Mucosa of gallbladder (tissue), 1 donor: Measurements from ENCODE around the gene RFX2. TPM values are rescaled to one million over a fixed set of nuclear protein-coding genes. Genes with fewer than 3 reads are reported as not detected.
"Not testable (repeated sequence)": the region's sequence is repeated elsewhere in the genome, so short reads cannot be mapped to it uniquely, and the experiment has no call there.

Experiments used
- DNase-seq: peaks from one replicate; pipeline ENCODE4 v3.0.0-alpha.2; 2020; ENCODE audit warnings: low spot score
- total RNA-seq: library from RNA; stranded (reverse); gene quantifications from one replicate; pipeline ENCODE4 v1.2.1, GENCODE V29; 2021
- donor health status: DM: no; HTN: no; CAD: no.

The RFX2 gene
- 8.6 TPM for total RNA-seq

- peak; percentile 99 for DNase-seq
Measured at GRCh38 chr19:6110360-6110977, at the start of gene RFX2. RFX2 (minus strand) TSS chr19:6110500; CDS start chr19:6047496, 63,004 bp downstream.

GRCh38 chr19:6156033-6156432, 45.7 kb upstream of the RFX2 start:
- DNase-seq = no peak

GRCh38 chr19:6150289-6150688, 40.0 kb upstream of the RFX2 start:
- DNase-seq = no peak

DNA sequence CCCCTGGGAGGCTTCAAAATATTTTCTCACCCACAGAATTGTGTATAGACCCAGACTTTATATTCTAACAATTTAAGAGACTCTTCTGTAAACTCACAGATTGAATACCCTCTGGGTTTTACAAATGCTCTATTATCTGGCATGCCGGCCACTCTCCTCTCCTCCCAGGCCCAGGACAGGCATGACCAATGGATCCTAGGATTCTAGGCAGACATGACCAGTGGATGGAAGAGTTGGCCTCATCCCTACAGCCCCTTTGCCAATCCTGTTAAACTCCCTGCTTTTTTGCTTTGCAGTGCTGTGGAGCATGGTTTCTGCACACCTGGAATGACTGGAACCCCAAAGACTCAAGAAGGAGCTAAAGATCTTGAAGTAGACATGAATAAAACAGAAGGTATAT, 30.9 kb upstream of the RFX2 start:
- DNase-seq = no peak

DNA sequence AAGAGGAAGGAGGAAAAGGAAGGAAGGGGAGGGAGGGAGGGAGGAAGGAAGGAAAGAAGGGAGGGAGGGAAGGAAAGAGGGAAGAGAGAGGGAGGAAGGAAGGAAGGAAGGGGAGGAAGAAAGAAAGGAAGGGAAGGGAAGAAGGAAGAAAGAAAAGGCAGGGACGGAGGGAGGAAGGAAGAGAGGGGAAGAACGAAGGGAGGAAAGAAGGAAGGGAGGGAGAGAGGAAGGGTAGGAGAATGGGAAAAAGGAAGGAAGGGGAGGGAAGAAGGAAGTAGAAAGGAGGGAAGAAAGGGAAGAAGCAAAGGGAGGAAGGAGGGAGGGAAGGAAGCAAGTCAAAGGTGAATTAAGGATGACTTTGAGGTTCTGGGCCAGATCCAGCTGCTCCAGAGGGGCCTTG, 28.2 kb upstream of the RFX2 start:
- DNase-seq = no peak

- DNase-seq = no peak
Measured at GRCh38 chr19:6138066-6138465, 27.8 kb upstream of the RFX2 start.

GRCh38 chr19:6133231-6133630, 22.9 kb upstream of the RFX2 start:
- no peak for DNase-seq

DNA sequence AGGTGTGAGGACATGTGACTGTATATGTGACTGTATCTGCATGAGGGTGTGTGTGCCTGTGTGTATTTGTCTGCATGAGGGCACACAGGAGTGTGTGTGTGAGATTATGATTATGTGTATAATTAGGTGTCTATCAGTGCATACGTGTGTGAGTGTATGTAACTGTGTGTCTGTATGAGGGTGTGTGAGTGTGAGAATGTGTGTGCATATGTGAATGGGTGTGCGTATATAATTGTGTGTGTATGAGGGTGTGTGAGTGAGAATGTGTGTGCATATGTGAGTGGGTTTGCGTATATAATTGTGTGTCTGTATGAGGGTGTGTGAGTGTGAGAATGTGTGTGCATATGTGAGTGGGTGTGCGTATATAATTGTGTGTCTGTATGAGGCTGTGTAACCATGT, 22.2 kb upstream of the RFX2 start:
- no peak for DNase-seq

DNA sequence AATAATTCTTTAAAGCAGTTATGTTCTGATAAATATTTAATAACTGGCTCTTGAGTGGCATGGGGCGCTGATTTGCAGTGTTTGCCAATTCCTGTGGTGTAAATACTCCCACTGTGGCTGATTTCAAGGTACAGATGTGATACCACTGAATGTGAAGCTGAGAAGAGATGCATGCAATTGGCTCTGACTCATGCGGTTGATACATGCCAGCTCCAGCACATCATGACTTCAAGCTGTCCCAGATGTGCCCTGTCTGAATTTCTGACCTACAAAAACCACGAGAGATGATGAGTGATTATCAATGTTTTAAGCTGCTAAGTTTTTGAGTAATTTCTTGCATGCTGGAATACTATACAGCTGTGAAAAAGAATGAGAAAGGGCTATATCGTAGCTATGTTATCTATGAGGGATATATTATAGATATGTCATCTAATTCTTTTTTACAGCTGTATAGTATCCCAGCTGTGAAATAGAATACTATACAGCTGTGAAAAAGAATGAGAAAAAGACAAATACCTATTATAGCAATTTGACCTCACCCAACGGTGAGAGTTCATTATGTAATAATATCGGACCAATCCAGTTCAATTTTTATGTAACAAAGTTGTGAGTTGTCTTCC, 17.5 kb upstream of the RFX2 start:
- DNase-seq = no peak

GRCh38 chr19:6126335-6126974, 16.2 kb upstream of the RFX2 start:
- no peak for DNase-seq

DNA sequence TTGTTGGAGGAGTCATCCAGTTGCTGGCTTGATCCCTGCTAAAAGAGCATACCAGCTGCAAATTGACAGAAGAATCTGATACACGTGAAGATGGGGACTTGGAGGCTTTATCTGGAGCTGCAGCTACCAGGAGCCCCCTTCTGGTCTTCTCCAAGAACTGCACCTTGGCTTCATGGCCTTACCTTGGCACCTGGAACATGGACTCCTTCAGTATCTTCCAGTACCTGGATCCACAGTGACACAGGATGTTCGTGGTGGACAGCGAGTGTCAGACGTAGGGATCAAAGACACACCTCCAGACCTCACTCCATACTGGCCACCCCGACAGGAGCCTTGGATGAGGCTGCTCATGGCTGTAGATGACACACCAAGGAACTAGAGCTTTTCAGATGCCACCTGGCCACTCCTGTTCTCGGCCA, 15.3 kb upstream of the RFX2 start:
- DNase-seq = peak; percentile 69

GRCh38 chr19:6119031-6119430, 8.7 kb upstream of the RFX2 start:
- no peak for DNase-seq

GRCh38 chr19:6118043-6118442, 7.7 kb upstream of the RFX2 start:
- no peak for DNase-seq

DNA sequence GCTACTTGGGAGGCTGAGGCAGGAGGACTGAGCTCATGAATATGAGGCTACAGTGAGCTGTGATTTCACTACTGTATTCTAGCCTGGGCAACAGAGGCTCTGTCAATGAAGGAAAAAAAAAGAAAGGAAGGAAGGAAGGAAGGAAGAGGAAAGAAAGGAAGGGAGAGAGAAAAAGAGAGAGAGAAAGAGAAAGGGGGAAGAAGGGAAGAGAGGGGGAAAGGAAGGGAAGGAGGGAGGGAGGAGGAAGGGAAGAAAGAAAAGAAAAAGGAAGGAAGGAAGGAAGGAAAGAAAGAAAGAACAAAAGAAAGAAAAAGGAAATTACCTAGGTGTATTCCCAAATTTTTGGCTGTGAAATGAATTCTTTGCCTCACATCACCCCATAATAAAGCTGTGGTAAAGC, 7.2 kb upstream of the RFX2 start:
- DNase-seq = no peak

DNA sequence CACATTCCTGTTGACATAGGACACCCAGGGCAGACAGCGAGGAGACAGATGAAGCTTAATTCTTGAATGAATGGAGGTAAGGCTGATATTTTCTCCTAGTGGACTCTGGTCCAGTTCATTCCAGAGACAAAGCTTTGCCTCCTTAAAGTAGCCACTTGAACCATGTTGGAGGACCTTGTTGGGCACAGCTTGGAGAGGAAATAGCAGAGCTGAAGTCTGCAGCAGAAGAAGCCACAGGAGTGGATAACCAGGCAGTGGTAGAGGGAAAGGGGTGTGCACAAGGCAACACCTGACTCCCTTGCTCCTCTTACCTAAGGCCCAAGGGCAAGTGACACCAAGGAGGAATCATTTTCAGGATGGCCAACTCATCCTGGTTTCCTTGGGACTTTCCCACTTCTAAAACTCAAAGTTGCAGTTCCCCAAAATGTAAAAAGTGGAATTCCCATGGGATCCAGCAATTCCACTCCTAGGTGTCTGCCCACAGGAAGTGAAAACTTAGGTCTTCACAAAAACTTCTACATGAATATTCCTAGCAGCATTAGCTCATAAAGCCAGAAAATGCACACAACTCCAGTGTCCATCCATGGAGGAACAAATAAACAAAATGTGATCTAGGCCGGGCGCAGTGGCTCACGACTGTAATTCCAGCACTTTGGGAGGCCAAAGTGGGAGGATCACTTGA, 6.6 kb upstream of the RFX2 start:
- no peak for DNase-seq

DNA sequence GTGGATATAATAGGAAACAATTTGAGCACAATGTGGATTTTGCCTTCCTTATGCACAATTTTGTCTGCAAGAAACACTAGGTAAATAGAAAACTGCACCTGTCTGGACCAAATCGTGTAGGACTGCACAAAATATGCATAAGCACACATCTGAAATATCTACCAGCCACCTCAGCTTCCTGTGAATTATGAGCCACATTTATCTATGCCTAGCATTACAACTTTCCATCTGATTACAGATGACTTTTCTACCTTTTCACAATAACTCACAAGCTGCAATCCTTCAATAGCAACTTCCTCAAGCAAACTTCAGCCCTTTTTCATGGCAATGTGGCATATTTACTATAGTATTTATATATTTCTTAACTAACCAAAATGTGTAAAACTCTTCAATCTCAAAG, 5.7 kb upstream of the RFX2 start:
- DNase-seq = no peak

DNA sequence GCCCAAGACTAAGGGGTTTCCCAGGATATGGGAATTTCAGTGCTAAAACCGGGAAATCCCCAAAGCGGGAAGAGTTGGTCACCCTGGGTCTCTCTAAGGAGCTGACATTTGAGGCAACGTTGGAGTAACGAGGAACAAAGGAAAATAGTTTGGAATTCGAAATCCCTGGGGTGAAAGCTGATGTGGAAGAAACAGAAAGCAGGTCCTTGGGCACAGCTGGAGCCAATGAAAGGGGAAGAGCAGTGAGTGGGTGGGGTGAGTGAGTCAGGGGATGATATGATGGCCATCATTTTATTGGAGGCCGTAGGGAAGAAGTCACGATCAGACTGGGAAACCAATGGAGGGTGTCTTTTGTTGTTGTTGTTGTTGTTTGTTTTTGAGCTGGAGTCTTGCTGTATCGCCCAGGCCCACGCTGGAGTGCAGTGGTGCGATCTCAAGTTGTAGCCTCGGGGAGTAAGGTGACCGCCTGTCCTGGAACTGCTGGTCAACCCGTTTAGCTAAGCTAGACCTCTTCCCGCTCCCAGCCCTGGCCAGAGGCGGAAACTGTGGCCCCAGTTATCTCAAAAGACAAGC, 3.4 kb upstream of the RFX2 start:
- DNase-seq = no peak

DNA sequence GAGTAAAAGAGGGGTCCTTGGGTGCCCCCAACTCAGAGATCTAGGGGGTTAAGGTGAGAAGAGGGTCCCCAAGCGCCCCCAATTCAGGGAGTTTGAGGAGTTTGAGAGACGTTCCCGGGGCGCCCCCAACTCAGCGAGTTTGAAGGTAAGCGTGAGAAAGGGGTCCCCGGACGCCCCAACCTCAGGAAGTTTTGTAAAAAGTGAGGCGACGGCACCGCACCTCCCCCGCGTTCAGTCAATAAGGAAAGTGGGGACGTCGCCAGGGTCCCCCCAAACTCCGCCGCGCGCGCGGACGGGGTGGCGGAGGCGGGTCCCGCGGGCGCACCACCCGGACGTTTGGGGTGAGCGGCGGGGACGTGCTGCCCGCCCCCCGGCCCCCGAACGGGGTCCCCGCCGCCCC, 353 bp downstream of the RFX2 start:
- no peak for DNase-seq

DNA sequence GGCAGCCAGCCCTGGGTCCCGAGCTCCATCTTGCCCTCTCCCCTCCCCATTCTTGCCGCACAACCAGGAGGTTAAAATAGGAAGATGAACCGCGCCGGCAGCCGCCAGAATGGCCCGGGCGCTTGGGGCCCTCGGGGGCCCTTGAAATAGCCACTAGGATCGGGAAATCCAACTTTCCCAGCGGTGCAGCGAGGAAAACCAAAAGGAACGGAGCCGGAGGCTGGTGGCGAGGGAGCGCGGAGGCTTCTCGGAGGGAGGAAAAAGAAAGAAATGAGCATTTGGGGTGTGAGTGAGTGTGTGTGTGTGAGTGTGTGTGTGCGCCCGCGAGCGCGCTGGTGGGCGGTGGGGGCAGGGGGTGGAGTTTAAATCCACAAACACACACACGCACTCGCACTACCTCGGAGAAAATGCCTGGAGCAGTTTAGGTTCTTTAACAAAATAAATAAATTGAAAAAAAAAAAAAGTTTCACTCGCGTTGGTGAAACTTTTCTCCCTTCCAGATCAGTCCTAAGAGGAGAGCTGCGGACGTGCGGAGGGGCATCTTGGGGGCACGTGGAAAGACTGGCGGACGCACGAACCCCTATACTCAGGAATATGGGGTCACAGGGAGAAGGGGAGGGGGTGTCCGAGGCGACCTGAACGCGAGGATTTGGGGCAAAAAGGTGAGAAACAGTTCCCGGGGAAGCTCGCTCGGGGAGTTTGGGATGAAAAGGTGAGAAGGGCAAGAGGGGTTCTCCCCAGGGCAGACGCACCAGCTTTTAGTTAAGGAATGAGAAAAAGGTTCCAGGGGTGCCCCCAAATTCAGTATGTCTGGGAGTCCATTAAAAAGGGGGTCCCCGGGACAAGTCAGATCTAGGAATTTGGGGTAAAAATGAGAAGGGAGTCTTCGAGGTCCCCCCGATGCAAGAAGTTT, 1.3 kb downstream of the RFX2 start:
- peak; percentile 62 for DNase-seq

GRCh38 chr19:6106643-6107294, 3.5 kb downstream of the RFX2 start:
- DNase-seq = not testable (repeated sequence)

GRCh38 chr19:6105444-6105843, 4.9 kb downstream of the RFX2 start:
- no peak for DNase-seq
